SH-SY5Y (cell line): ENCODE results near the gene ITGB2.

ENCODE experiments used
- GATA2 ChIP-seq: IDR thresholded peaks from 2 replicates; pipeline ENCODE4 v1.6.1; 2011; ENCODE audit warnings: mild to moderate bottlenecking, low read depth, low read length
- GATA3 ChIP-seq: IDR thresholded peaks from 2 replicates; pipeline ENCODE4 v1.6.1; 2011; ENCODE audit warnings: low read depth, mild to moderate bottlenecking, low read length, moderate library complexity

ITGB2 gene

GRCh38 chr21:44847261-44848056 lies 73.2 kb downstream of the ITGB2 start:
- TF ChIP-seq GATA2 (no peak), GATA3 (no peak)

DNA sequence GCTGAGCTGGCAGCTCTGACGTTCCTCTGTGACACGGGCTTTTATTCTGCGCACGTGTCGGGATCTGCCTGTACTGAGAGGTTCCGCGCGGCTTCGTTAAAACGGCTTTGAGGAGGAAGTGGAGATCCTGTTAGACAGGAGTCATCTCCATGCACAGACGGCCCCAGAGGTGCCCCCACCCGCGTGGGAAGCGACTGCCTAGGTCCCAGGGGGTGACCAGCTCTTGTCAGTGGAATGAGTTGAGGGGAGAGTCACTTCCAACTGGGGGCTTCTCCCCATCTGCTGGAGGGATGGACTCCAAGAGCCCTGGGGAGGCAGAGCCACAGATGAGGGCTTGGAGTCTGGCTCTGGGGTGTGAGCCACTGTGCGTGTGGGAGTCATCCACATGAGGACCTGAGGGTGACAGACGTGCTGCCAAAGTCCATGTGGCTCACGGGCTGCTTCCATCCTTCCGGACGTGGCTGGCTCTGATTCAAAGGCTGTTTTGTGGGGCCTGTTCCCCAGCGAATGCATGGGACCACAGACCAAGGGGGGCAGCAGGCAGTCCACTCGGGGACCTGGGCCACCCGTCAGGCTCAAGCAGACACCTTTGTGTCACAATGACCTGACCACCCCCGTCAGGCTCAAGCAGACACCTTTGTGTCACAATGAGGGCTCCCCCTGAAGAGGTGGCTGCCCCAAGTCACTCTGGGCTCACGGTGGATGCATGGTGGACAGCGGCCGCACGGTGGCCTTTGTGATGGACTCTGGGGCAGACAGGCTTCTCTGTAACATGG lies 74.0 kb downstream of the ITGB2 start:
- TF ChIP-seq GATA3 (no peak), GATA2 (no peak)

DNA sequence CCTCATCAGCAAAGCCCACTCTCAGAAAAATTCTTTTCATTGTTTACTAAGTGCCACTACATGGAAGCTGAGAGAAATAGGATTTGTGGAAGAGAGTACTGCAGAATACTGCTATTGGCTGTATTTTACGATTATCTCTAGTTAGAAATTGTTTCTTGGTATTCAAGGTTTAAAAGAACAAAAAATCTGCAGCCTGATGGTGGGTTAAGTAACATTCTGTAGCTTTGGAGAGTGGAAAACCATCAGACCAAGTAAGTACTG lies 74.5 kb downstream of the ITGB2 start:
- TF ChIP-seq GATA3, result no peak
- no peak for TF ChIP-seq GATA2

DNA sequence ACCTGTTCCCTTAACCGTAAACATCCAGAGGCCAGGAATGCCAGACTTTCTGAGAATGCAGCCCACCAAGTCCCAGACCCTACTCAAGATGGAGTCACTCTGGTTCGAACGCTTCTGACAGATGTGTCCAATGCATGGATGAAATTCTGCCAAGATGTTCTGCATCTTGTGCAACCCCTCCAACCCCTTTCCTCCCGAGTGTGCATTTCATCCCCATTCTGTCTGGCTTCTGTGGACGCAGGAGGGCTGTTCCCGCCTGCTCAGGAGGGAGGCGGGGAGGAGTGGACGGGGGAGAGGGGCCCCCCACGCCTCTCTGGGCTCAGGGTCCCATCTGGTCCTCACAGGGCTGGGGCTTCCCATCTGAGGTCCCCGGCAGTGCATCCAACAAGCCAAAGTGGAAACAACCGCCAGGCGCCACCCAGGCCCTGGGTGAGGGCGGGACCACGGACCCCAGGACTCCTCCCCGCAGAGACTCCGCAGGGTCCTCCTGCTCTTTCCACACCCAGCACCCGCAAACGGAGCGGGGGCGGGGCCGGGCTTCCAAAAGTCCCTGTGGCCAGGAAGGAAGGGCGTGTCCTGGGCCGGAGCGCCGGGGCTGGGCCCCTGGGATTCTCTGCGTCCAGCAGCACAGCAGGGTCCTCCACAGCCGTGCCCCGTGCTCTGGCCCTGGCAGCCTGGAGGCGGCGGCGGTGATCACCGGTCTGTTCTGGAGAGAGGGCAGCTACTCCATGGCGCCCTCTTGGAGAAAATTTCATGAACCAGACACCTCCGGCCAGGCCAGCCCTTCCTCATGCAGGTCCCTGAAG lies 75.1 kb downstream of the ITGB2 start:
- TF ChIP-seq GATA3 (no peak), GATA2 (no peak)

DNA sequence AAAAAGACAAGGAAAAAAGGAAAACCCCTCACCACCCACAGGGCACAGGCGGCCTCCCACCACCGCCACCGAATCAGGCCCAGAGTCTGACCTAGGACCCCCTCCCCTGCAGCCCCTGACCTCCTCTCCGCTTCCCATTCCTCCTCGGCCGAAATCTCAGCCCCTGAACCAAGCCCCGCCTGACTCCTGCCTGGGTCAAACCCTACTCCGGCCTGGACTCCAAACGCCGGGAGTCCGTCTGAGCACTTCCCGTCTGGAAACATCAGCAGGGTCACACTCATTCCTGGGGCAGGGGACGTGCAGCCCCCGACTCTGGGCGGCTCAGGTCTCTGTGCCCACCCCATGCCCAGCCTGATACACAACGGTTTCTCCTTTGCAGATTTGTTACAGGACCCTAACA lies 76.4 kb downstream of the ITGB2 start:
- TF ChIP-seq GATA2 (no peak), GATA3 (no peak)

GRCh38 chr21:44842721-44843445 lies 77.8 kb downstream of the ITGB2 start:
- TF ChIP-seq GATA2, result no peak
- TF ChIP-seq GATA3, result no peak

DNA sequence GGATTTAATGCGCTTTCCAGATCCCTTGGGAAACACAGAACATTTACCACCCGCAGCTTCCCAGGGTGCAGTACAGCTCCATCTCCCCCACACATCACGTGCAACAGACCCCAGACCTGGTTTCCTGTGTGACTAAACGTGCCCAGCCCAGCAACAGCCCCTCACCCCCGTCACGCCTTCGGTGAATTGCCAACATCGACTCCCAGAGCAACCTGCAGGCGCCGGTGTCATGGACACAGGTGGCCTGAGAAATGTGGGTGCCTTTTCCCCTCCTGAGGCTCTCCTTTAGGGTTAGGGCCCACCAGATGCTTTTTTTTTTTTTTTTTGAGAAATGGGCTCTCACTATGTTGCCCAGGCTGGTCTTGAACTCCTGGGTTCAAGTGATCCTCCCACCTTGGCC lies 78.6 kb downstream of the ITGB2 start:
- TF ChIP-seq GATA2, result no peak
- no peak for TF ChIP-seq GATA3

GRCh38 chr21:44840771-44841170 lies 79.9 kb downstream of the ITGB2 start:
- TF ChIP-seq GATA3, result no peak
- TF ChIP-seq GATA2, result no peak

- TF ChIP-seq GATA3 (no peak), GATA2 (no peak)
Measured at GRCh38 chr21:44838951-44839350, 81.7 kb downstream of the ITGB2 start.

- no peak for TF ChIP-seq GATA2
- no peak for TF ChIP-seq GATA3
Measured at GRCh38 chr21:44838039-44838895, 82.4 kb downstream of the ITGB2 start.

DNA sequence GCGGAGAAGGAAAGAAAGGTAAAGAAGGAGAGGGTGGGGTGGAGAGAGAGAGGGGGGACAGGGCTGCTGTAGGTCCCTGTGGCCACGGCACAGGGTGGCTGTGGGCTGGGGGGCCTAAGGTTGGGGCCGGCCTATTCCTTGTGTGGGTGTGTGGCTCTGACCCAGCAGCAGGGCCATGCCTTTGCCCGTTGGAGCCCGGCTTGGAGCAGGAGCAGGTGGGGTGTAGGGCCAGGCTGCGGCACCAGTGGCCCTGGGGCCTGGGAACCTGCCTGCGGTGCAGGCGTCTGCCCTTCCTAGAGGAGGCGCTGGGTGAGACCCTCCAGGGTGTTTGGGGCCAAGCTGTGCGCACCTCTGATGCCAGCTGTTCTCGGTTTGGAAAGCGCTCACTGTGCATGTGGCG lies 83.2 kb downstream of the ITGB2 start:
- TF ChIP-seq GATA2, result no peak
- no peak for TF ChIP-seq GATA3

GRCh38 chr21:44836666-44837471 lies 83.8 kb downstream of the ITGB2 start:
- TF ChIP-seq GATA3 (no peak), GATA2 (no peak)

DNA sequence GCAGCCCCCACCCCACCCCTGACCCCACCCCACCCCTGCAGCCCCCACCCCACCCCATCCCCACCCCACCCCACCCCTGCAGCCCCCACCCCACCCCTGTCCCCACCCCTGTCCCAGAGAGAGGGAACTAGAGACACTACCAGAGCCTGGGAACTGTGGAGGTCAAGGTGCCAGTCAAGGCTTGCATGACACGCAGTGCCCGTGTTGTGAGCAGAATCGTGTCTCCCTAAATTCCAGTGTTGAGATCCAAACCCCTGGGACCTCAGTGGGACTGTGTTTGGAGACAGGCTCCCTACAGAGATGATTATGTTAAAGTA lies 84.4 kb downstream of the ITGB2 start:
- no peak for TF ChIP-seq GATA3
- TF ChIP-seq GATA2, result no peak
